IMR-90 (cell line): Measurements from ENCODE around the gene PIP4K2B. TPM values are rescaled to one million over a fixed set of nuclear protein-coding genes. Genes with fewer than 3 reads are reported as not detected.

Experiments
- ATAC-seq: fragments of 200-7000 bp; cut with Tn5 transposase; 2 replicates; pipeline ENCODE4 v1.9.1; 2020; ENCODE audit warnings: low read depth, mild to moderate bottlenecking, moderate library complexity
- BruUV-seq: library from RNA; stranded (reverse); fragments of 400-500 nt; replicated peaks from 2 replicates; lab custom pipeline; 2021; lab: Mats Ljungman, UMichigan
- CTCF ChIA-PET: fragments of 300-600 bp; formaldehyde crosslinking; extraction: SDS; loops from one replicate; lab custom pipeline; 2021; ENCODE audit warnings: antibody characterized with exemption; lab: Yijun Ruan, JAX
- POLR2A ChIA-PET: fragments of 300-600 bp; sonication (Branson Sonifier 250); formaldehyde crosslinking; loops from one replicate; lab custom pipeline; 2022; ENCODE audit warnings: antibody characterized with exemption; ENCODE audit not compliant: unreplicated experiment; lab: Charles Lee
- DNase-seq: peaks from one replicate; pipeline ENCODE4 v3.0.0; 2013
- H2AFZ ChIP-seq: replicated peaks from 2 replicates; pipeline ENCODE3; 2013; ENCODE audit warnings: low read length, mild to moderate bottlenecking; ENCODE audit not compliant: poor library complexity
- H2AK5ac ChIP-seq: 2 replicates; pipeline ENCODE4 v1.6.1; 2013; ENCODE audit warnings: low read depth, low read length, inconsistent platforms
- H2AK9ac ChIP-seq: replicated peaks from 2 replicates; pipeline ENCODE3; 2013; ENCODE audit warnings: mild to moderate bottlenecking, low read depth, low read length, moderate library complexity; ENCODE audit not compliant: poor library complexity
- H2BK120ac ChIP-seq: 2 replicates; pipeline ENCODE4 v1.6.1; 2013; ENCODE audit warnings: low read depth, low read length, inconsistent platforms
- H2BK15ac ChIP-seq: 3 replicates; pipeline ENCODE4 v1.6.1; 2013; ENCODE audit warnings: low read depth, low read length, inconsistent platforms
- H2BK20ac ChIP-seq: 2 replicates; pipeline ENCODE4 v1.6.1; 2013; ENCODE audit warnings: low read depth, mild to moderate bottlenecking, inconsistent platforms, low read length, moderate library complexity
- H2BK5ac ChIP-seq: 2 replicates; pipeline ENCODE4 v1.6.1; 2013; ENCODE audit warnings: mild to moderate bottlenecking, low read depth, low read length, inconsistent platforms; ENCODE audit not compliant: poor library complexity, severe bottlenecking
- H3K14ac ChIP-seq: replicated peaks from 2 replicates; pipeline ENCODE4 v1.6.1; 2013; ENCODE audit warnings: low read depth, low read length, inconsistent platforms
- H3K18ac ChIP-seq: 2 replicates; pipeline ENCODE4 v1.6.1; 2013; ENCODE audit warnings: low read depth, low read length, control low read depth
- H3K23ac ChIP-seq: 2 replicates; pipeline ENCODE4 v1.6.1; 2013; ENCODE audit warnings: low read depth, low read length, inconsistent platforms
- H3K27ac ChIP-seq: 2 replicates; pipeline ENCODE4 v1.5.1; 2013; ENCODE audit warnings: mild to moderate bottlenecking, control low read depth, low read length; ENCODE audit not compliant: insufficient read depth
- H3K27me3 ChIP-seq: 2 replicates; pipeline ENCODE4 v1.6.1; 2013; ENCODE audit warnings: low read length; ENCODE audit not compliant: control insufficient read depth, insufficient read depth
- H3K36me3 ChIP-seq: 2 replicates; pipeline ENCODE4 v1.6.1; 2013; ENCODE audit warnings: low read length, mixed read lengths; ENCODE audit not compliant: control insufficient read depth, insufficient read depth
- H3K4ac ChIP-seq: 2 replicates; pipeline ENCODE4 v1.6.1; 2013; ENCODE audit warnings: low read depth, low read length, inconsistent platforms
- H3K4me1 ChIP-seq: 2 replicates; pipeline ENCODE4 v1.6.1; 2013; ENCODE audit warnings: low read length, mixed read lengths; ENCODE audit not compliant: control insufficient read depth, insufficient read depth
- H3K4me2 ChIP-seq: 2 replicates; pipeline ENCODE4 v1.6.1; 2013; ENCODE audit warnings: low read depth, mild to moderate bottlenecking, control low read depth, low read length, moderate library complexity
- H3K4me3 ChIP-seq: 2 replicates; pipeline ENCODE4 v1.5.1; 2013; ENCODE audit warnings: low read depth, mild to moderate bottlenecking, control low read depth, low read length, moderate library complexity; ENCODE audit not compliant: insufficient read depth
- H3K56ac ChIP-seq: 2 replicates; pipeline ENCODE4 v1.6.1; 2013; ENCODE audit warnings: low read length, inconsistent platforms; ENCODE audit not compliant: insufficient read depth; ENCODE audit errors: extremely low read depth
- H3K79me1 ChIP-seq, 2 experiments: 2 replicates each; pipeline ENCODE4 v1.6.1; 2013; ENCODE audit warnings: low read length in 2 of 2, inconsistent platforms in 1 of 2, low read depth in 1 of 2
- H3K9ac ChIP-seq: 2 replicates; pipeline ENCODE4 v1.6.1; 2013; ENCODE audit warnings: low read depth, low read length, control low read depth
- H3K9me1 ChIP-seq: 2 replicates; pipeline ENCODE4 v1.6.1; 2013; ENCODE audit warnings: low read length, inconsistent platforms; ENCODE audit not compliant: insufficient read depth
- H3K9me3 ChIP-seq: 2 replicates; pipeline ENCODE4 v1.6.1; 2013; ENCODE audit warnings: low read length; ENCODE audit not compliant: control insufficient read depth, insufficient read depth
- H4K20me1 ChIP-seq: 2 replicates; pipeline ENCODE4 v1.6.1; 2013; ENCODE audit warnings: low read length, inconsistent platforms; ENCODE audit not compliant: insufficient read depth
- H4K5ac ChIP-seq: 2 replicates; pipeline ENCODE4 v1.6.1; 2013; ENCODE audit warnings: mild to moderate bottlenecking, low read depth, low read length, control low read depth
- H4K8ac ChIP-seq, 2 experiments: 2 replicates each; pipeline ENCODE4 v1.6.1; 2013; ENCODE audit warnings: low read depth in 2 of 2, low read length in 2 of 2, control low read depth in 1 of 2, inconsistent platforms in 1 of 2
- H4K91ac ChIP-seq: 2 replicates; pipeline ENCODE4 v1.6.1; 2013; ENCODE audit warnings: low read depth, low read length, inconsistent platforms; ENCODE audit not compliant: insufficient read depth
- BHLHE40 ChIP-seq: fragments of 150-350 bp; IDR thresholded peaks from 2 replicates; pipeline ENCODE4 v1.6.1; 2016; ENCODE audit warnings: mild to moderate bottlenecking, low read depth, low read length
- CEBPB ChIP-seq: IDR thresholded peaks from 2 replicates; pipeline ENCODE4 v1.6.1; 2012; ENCODE audit warnings: low read depth, low read length, improper control_type of control experiment
- CHD1 ChIP-seq: IDR thresholded peaks from 2 replicates; pipeline ENCODE4 v1.6.1; 2012; ENCODE audit warnings: low read depth, low read length, improper control_type of control experiment
- FOS ChIP-seq: fragments of 150-350 bp; IDR thresholded peaks from 2 replicates; pipeline ENCODE4 v1.6.1; 2016; ENCODE audit warnings: low read depth, low read length
- MAFK ChIP-seq: IDR thresholded peaks from 2 replicates; pipeline ENCODE4 v1.6.1; 2012; ENCODE audit warnings: low read depth, low read length, improper control_type of control experiment
- MAZ ChIP-seq: IDR thresholded peaks from 2 replicates; pipeline ENCODE4 v1.6.1; 2012; ENCODE audit warnings: low read depth, mild to moderate bottlenecking, low read length, improper control_type of control experiment, moderate library complexity, borderline replicate concordance
- MXI1 ChIP-seq: IDR thresholded peaks from 2 replicates; pipeline ENCODE4 v1.6.1; 2012; ENCODE audit warnings: low read depth, mild to moderate bottlenecking, low read length, moderate library complexity, borderline replicate concordance
- NFE2L2 ChIP-seq: fragments of 150-350 bp; IDR thresholded peaks from 2 replicates; pipeline ENCODE4 v1.6.1; 2016; ENCODE audit warnings: low read depth, mild to moderate bottlenecking, low read length
- POLR2A ChIP-seq: IDR thresholded peaks from 2 replicates; pipeline ENCODE4 v1.6.1; 2012; ENCODE audit warnings: mild to moderate bottlenecking, low read depth, low read length
- RAD21 ChIP-seq: IDR thresholded peaks from 2 replicates; pipeline ENCODE4 v1.6.1; 2012; ENCODE audit warnings: low read length, improper control_type of control experiment
- RCOR1 ChIP-seq: IDR thresholded peaks from 2 replicates; pipeline ENCODE4 v1.6.1; 2012; ENCODE audit warnings: mild to moderate bottlenecking, low read length, improper control_type of control experiment; ENCODE audit not compliant: insufficient replicate concordance
- RFX5 ChIP-seq: IDR thresholded peaks from 2 replicates; pipeline ENCODE4 v1.8.0; 2012; ENCODE audit warnings: low read depth, mild to moderate bottlenecking, low read length, moderate library complexity
- SMC3 ChIP-seq: fragments of 150-350 bp; IDR thresholded peaks from 2 replicates; pipeline ENCODE4 v1.6.1; 2016; ENCODE audit warnings: low read depth, mild to moderate bottlenecking, antibody characterized with exemption, low read length, moderate library complexity
- USF2 ChIP-seq: fragments of 150-350 bp; IDR thresholded peaks from 2 replicates; pipeline ENCODE4 v1.6.1; 2017; ENCODE audit warnings: mild to moderate bottlenecking, antibody characterized with exemption, low read length, low read depth
- WGBS, 2 experiments: methylation state at CpG; one replicate each; pipeline versions ENCODE4 v1.1.5 to v1.1.7; 2013; ENCODE audit warnings: missing lambda C conversion rate in 2 of 2; ENCODE audit not compliant: insufficient read length in 1 of 2; ENCODE audit errors: extremely low coverage in 2 of 2; 5-methylcytosine and 5-hydroxymethylcytosine counted together
- dilution Hi-C: fragments of 300-500 bp; cut with HindIII; formaldehyde crosslinking; loops from one replicate; pipeline ENCODE4 v1.14.3; 2018; ENCODE audit warnings: low sequenced_read_pairs; ENCODE audit not compliant: unreplicated experiment
- in situ Hi-C: fragments of 300-500 bp; cut with MboI; formaldehyde crosslinking; loops from 3 replicates; pipeline ENCODE4 v1.14.3; 2019; ENCODE audit warnings: low sequenced_read_pairs, inconsistent platforms, mixed read lengths
- intact Hi-C: fragments of 100-400 bp; cut with micrococcal nuclease; formaldehyde crosslinking; loops from 2 replicates; pipeline ENCODE4 v1.10.0; 2022
- polyA plus RNA-seq, 3 experiments: library from polyadenylated mRNA; depleted of rRNA; stranded (reverse); fragments of >200 nt; gene quantifications; 2 replicates each; pipeline ENCODE4 v1.2.3, GENCODE V29; 2012; ENCODE audit warnings: low replicate concordance in 1 of 3
- total RNA-seq: library from RNA; depleted of rRNA; stranded (reverse); fragments of >200 nt; gene quantifications from 2 replicates; pipeline ENCODE4 v1.2.3, GENCODE V29; 2012
- TF ChIP-seq, protein P1 (sequence below): conservative IDR thresholded peaks from 2 replicates; pipeline ENCODE4 v1.5.1; 2012; ENCODE audit warnings: mild to moderate bottlenecking, low read depth, low read length, improper control_type of control experiment
- TF ChIP-seq, protein P2 (sequence below): fragments of 150-350 bp; IDR thresholded peaks from 2 replicates; pipeline ENCODE4 v1.6.1; 2016; ENCODE audit warnings: low read depth, mild to moderate bottlenecking, low read length, moderate library complexity, borderline replicate concordance

Gene PIP4K2B
- total and polyA plus RNA-seq, 2 of the 4 experiments (the other 2 are of a cell fraction), result 40.0 to 40.2 TPM

DNA sequence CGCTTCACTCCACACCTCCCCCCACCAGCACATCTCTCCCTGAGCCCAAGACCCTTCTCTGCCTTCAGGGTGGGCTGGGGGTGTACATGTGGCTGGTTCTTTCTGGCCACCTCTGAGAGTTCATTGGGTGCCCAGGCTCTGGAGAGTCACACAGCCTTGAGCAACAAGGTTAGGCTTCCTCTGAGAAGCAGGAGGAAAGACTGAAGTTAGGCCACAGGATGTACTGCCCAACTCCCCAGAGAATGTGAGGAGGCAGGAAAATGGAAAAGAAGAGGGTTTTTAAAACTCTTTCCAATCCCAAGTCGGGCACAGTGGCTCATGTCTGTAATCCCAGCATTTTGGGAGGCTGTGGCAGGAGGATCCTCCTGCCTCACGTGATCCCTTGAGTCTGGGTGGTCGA lies 58.5 kb downstream of the PIP4K2B start:
- Histone ChIP-seq H3K27ac (no peak overlapping the region), H2AFZ (no peak overlapping the region), H3K9me3 (no peaks in the 10 kb centered on the region), H3K4me1 (peaks cover 15% of the 10 kb centered on the region), H4K8ac (no peak overlapping the region), H3K4me3 (no peak overlapping the region), H4K20me1 (peaks cover 71% of the 10 kb centered on the region), H3K14ac (no peak overlapping the region), H3K18ac (no peak overlapping the region), H2AK9ac (no peak overlapping the region), H2BK120ac (no peak overlapping the region), H4K5ac (no peak overlapping the region), H2BK5ac (no peak overlapping the region), H3K9me1 (peaks cover 14% of the 10 kb centered on the region), H3K79me1 (peaks cover 15 to 71% of the 10 kb centered on the region in 2 experiments), H3K36me3 (peaks cover 34% of the 10 kb centered on the region), H2BK15ac (no peak overlapping the region), H2BK20ac (no peak overlapping the region), H4K91ac (no peak overlapping the region), H3K4me2 (no peak overlapping the region), H3K9ac (no peak overlapping the region), H3K23ac (0 out of 2 replicates have a peak overlapping the region, but pooled peaks have one; percentile 49), H2AK5ac (0 out of 2 replicates have a peak overlapping the region, but pooled peaks have one; percentile 19), H3K27me3 (no peaks in the 10 kb centered on the region), H3K4ac (no peak overlapping the region), H3K56ac (no peak overlapping the region)
- POLR2A ChIA-PET, result no interaction called here
- DNase-seq (no peak), ATAC-seq (no peak)
- CTCF ChIA-PET, result no interaction called here
- no TSS peak for BruUV-seq
- TF ChIP-seq NFE2L2 (no peak), MXI1 (no peak), BHLHE40 (no peak), MAZ (no peak), POLR2A (no peak), RCOR1 (no peak), RFX5 (no peak), FOS (no peak), USF2 (no peak), CHD1 (no peak), RAD21 (no peak), CEBPB (no peak), SMC3 (no peak), MAFK (no peak)
- TF ChIP-seq, protein P1, sequence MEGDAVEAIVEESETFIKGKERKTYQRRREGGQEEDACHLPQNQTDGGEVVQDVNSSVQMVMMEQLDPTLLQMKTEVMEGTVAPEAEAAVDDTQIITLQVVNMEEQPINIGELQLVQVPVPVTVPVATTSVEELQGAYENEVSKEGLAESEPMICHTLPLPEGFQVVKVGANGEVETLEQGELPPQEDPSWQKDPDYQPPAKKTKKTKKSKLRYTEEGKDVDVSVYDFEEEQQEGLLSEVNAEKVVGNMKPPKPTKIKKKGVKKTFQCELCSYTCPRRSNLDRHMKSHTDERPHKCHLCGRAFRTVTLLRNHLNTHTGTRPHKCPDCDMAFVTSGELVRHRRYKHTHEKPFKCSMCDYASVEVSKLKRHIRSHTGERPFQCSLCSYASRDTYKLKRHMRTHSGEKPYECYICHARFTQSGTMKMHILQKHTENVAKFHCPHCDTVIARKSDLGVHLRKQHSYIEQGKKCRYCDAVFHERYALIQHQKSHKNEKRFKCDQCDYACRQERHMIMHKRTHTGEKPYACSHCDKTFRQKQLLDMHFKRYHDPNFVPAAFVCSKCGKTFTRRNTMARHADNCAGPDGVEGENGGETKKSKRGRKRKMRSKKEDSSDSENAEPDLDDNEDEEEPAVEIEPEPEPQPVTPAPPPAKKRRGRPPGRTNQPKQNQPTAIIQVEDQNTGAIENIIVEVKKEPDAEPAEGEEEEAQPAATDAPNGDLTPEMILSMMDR, result no peak
- TF ChIP-seq, protein P2, sequence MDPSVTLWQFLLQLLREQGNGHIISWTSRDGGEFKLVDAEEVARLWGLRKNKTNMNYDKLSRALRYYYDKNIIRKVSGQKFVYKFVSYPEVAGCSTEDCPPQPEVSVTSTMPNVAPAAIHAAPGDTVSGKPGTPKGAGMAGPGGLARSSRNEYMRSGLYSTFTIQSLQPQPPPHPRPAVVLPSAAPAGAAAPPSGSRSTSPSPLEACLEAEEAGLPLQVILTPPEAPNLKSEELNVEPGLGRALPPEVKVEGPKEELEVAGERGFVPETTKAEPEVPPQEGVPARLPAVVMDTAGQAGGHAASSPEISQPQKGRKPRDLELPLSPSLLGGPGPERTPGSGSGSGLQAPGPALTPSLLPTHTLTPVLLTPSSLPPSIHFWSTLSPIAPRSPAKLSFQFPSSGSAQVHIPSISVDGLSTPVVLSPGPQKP, result no peak
- dilution Hi-C loops (no loop called here), intact Hi-C loops (no loop called here), in situ Hi-C loops (no loop called here)
- no CpG with 5 or more reads among the region's 4 CpGs for WGBS, 2 experiments
